A204.1 (cell line): ENCODE results near the gene UCHL3.

Experiments
- FAIRE-seq: peaks from 2 replicates; lab custom pipeline; 2012; peaks lifted over from hg19 to GRCh38; lab: Jason Lieb, UNC

Gene UCHL3

DNA sequence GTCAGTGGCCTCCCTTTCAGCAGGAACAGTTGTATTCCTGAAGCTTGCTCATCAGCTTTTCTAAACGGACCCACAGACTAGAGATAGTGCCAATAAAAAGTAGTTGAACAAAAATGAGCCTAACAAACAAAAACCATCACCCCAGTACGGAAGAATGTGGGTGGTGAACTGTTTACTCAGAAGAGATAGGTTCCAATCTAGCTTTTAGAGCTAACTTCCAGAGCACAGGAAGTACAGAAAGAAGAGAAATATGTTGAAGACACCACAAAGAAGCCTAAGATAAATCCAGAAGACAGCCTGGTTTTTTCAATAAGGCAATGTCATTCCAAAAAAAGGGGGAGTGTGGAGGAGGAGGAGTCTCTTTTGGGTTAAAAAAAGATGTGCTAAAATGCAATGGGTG is 83.7 kb downstream of the UCHL3 start:
- FAIRE-seq = no peak

GRCh38 chr13:75635101-75635827 is 85.7 kb downstream of the UCHL3 start:
- no peak for FAIRE-seq

DNA sequence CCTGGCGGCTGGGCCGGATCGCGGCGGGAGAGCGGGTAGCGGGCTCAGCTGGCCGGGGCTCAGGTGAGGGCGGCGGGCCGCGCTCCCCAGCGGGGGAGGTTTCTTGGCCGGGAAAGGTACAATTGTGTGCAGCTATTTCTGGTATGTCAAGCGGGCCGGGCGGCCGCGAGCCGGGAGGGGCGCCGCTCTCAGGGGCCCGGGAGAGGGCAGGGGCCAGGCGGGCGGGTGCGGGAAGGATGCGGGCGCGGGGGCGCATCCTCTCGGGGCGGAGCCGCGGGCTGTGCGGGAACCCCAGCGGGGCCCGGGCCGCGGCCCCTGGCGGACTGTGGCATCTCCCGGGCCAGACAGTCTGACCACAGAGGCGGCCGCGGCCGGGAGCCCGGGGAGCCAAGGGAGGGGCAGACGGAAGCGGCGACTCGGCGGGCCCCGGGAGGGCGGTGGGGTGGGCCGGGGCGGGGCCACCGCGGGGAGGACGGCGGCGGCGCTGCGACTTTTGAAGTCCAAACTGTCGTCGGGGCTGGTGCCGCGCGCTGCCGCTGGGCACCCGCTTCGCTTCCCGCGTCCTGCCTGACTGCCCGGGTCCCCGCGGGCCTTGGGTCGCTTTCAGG is 86.3 kb downstream of the UCHL3 start, which contains the start of gene LMO7:
Gene LMO7, plus strand, starts transcription at position 503 of the 608 bp plus-strand sequence. CDS start 328 bp downstream, outside the sequence.
- no peak for FAIRE-seq

- no peak for FAIRE-seq
Measured at GRCh38 chr13:75636436-75637180, 87.0 kb downstream of the UCHL3 start.

GRCh38 chr13:75637181-75637750 is 87.7 kb downstream of the UCHL3 start:
- FAIRE-seq = no peak

DNA sequence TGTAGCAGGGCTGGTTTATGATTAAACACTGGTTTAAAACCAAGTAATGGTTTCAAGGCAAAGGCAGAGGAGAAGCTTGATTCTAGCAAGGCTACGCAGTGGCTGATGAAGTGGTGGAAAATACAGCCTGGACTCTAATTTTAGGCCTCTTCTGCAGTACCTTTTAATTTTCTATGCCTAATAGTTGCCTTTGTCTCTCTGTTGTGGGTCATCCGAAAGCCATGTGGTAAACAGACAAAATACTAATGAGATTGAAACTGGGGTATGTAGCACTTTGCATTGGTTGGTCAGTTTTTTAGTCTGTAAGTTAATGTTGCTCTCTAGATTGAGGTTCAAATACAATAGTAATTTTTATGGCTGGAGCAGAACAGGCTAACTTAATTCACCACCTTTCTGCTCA is 89.9 kb downstream of the UCHL3 start:
- no peak for FAIRE-seq

GRCh38 chr13:75641026-75641425 is 91.4 kb downstream of the UCHL3 start:
- no peak for FAIRE-seq

GRCh38 chr13:75643182-75643581 is 93.6 kb downstream of the UCHL3 start:
- no peak for FAIRE-seq

GRCh38 chr13:75643693-75644092 is 94.1 kb downstream of the UCHL3 start:
- no peak for FAIRE-seq

- FAIRE-seq = no peak
Measured at GRCh38 chr13:75645141-75645540, 95.5 kb downstream of the UCHL3 start.

GRCh38 chr13:75647126-75647784 is 97.7 kb downstream of the UCHL3 start:
- FAIRE-seq = no peak

GRCh38 chr13:75648446-75648845 is 98.9 kb downstream of the UCHL3 start:
- no peak for FAIRE-seq

GRCh38 chr13:75651013-75651412 is 101.4 kb downstream of the UCHL3 start:
- FAIRE-seq = no peak

- FAIRE-seq = no peak
Measured at GRCh38 chr13:75652726-75653125, 103.1 kb downstream of the UCHL3 start.
